ENCODE measurements around the gene KRT78. TPM values are rescaled to one million over a fixed set of nuclear protein-coding genes. Genes with fewer than 3 reads are reported as not detected.

Gene KRT78
- total and polyA plus RNA-seq, 8 donors: 0.73 to 98.0 (median 0.76) TPM; not detected in 5

DNA sequence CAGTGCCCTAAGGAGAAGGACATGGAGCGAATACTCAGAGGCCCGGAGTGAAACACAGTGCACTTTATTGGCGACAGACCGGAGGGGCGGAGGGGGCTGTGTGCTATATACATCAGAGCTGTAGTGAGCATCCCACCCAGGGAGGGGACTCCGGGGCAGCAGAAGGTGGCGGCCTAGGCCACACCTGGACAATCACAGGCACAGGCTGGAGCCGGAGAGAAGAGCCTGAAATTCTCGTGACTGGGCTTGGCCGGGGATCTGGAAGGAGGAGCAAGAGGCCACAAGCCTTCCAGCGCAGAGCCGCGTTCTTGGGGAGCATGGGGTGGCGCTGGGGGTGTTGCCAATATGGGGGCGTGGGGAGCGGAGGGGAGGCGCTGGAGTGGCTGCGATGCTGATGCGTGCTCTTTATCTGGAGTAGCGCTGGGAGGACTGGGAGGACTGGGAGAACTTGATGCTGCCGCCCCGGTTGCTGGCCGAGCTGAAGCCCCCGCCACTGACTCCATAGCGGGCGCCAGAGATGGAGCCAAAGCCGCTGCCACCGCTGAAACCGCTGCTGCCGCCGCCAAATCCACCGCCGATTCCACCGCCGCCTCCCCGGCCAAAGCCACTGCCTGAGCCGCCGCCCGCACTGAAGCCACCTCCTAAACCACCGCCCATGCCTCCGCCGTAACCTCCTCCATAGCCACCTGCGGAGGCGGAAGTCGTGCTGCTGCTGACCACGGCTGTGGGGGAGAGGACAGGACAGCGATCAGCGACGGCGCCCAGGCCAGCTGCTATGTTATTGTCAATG lies 59.0 kb downstream of the KRT78 start:
- H3K4me1 ChIP-seq: peaks cover 0 to 11% (median 8%) of the 10 kb centered on the region in 4 donors
- H3K27ac ChIP-seq: no peak overlapping the region
- WGBS, 5 donors: 20 to 37% (median 26%) methylated on average over 27 to 50 of the region's 50 CpGs
- H3K4me3 ChIP-seq: peak overlapping the region in 1 of 4 donors; percentile 8
- intact Hi-C loops (cut with DNase I; ENCODE audit: low total_unique reads): no loop called here
- no peaks in the 10 kb centered on the region for H3K36me3 ChIP-seq
- peaks cover 0 to 63% (median 31%) of the 10 kb centered on the region in 3 donors for H3K27me3 ChIP-seq
- H3K9me3 ChIP-seq: no peaks in the 10 kb centered on the region
- DNase-seq: peak; percentile 39 to 70
- no peak for TF ChIP-seq POLR2AphosphoS5 (IDR thresholded peaks at IDR 0.05)
- TF ChIP-seq, protein P1, sequence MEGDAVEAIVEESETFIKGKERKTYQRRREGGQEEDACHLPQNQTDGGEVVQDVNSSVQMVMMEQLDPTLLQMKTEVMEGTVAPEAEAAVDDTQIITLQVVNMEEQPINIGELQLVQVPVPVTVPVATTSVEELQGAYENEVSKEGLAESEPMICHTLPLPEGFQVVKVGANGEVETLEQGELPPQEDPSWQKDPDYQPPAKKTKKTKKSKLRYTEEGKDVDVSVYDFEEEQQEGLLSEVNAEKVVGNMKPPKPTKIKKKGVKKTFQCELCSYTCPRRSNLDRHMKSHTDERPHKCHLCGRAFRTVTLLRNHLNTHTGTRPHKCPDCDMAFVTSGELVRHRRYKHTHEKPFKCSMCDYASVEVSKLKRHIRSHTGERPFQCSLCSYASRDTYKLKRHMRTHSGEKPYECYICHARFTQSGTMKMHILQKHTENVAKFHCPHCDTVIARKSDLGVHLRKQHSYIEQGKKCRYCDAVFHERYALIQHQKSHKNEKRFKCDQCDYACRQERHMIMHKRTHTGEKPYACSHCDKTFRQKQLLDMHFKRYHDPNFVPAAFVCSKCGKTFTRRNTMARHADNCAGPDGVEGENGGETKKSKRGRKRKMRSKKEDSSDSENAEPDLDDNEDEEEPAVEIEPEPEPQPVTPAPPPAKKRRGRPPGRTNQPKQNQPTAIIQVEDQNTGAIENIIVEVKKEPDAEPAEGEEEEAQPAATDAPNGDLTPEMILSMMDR (IDR thresholded peaks at IDR 0.05): no peak
- TF ChIP-seq POLR2A (IDR thresholded peaks at IDR 0.05): no peak
- TF ChIP-seq EP300 (IDR thresholded peaks at IDR 0.05): no peak

DNA sequence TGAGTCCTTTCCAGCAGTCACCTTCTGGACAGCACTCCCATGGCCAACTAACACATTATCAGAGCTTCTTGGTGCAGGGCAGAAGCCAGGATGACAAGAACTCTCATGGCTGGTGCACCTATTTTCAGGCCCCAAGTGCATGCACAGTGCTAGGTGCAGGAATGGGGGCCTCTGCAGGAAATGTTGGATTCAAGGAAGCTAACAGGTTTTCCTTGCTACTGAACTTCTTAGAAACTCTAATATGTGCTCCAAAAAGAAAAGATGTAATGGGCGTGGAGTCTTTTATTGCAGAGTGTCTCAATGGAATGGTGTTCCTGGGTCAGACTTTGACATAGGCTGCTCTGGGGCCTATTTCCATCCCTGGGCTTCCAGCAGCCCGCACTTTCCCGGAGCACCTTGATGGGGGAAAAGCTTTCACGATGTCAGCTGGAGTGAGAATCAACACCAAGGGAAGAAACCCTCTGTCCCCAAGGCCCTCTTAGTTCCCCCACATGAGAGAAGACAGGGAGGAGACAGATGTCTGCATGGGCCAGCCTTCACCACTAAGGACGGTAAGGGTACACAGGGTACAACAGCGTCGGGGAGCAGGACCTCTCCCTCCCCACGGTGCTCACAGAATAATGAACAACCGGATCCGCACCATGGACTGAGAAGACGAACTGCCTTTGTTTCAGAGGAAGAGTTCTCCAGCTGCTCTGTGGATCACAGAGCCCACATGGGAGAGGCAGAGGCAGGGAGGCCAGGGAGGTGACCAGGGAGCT lies 59.7 kb downstream of the KRT78 start:
- 92 to 96% (median 95%) methylated on average over 11 of the region's 11 CpGs for WGBS, 5 donors
- no peak for DNase-seq
- H3K4me1 ChIP-seq: peaks cover 0 to 11% (median 8%) of the 10 kb centered on the region in 4 donors
- intact Hi-C loops (cut with DNase I; ENCODE audit: low total_unique reads): no loop called here
- no peak overlapping the region for H3K4me3 ChIP-seq
- no peaks in the 10 kb centered on the region for H3K9me3 ChIP-seq
- no peaks in the 10 kb centered on the region for H3K36me3 ChIP-seq
- H3K27me3 ChIP-seq: peaks cover 0 to 68% (median 31%) of the 10 kb centered on the region in 3 donors
- TF ChIP-seq EP300 (IDR thresholded peaks at IDR 0.05): no peak
- H3K27ac ChIP-seq: no peak overlapping the region

DNA sequence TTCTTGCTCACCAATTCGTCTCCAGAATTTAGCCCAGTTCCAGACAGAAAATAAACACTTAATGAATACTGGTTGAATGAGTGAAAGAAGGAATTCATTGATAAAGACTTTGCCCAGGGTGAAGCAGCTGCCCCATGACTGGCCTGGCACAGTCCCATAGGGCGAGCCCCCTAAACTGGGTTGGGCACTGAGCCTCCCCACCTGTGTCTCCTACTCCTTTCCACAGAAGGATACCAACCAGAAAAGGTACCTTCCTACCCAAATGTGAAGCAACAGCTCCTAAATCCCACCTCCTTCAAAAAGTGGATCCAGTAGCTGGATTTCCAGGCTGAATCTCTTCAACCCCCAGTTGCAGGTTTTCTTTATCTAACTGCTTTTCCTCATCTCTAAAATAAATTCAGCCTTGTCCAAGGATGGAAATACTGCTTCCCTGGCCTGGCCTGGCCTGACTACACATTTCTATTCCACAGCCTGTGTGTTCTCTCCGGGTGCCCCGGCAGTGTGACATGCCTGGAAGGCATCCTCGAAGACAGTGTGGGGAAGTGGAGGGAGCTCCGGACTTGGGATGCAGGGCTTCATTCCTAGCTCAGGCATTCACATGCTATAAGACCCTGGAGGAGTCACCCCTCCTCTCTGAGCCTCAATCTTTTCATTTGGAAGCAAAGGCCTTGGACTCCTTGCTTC lies 60.5 kb downstream of the KRT78 start:
- Histone ChIP-seq H3K4me1 (peaks cover 0 to 11% (median 8%) of the 10 kb centered on the region in 4 donors), H3K27ac (no peak overlapping the region), H3K9me3 (no peaks in the 10 kb centered on the region), H3K4me3 (no peak overlapping the region), H3K27me3 (peaks cover 0 to 64% (median 31%) of the 10 kb centered on the region in 3 donors), H3K36me3 (no peaks in the 10 kb centered on the region)
- TF ChIP-seq, protein P1 (IDR thresholded peaks at IDR 0.05): no peak
- TF ChIP-seq EP300 (IDR thresholded peaks at IDR 0.05) (no peak), POLR2A (IDR thresholded peaks at IDR 0.05) (no peak), POLR2AphosphoS5 (IDR thresholded peaks at IDR 0.05) (no peak)
- no peak for DNase-seq
- 64 to 77% (median 72%) methylated on average over 5 to 6 of the region's 6 CpGs for WGBS, 5 donors
- intact Hi-C loops (cut with DNase I; ENCODE audit: low total_unique reads): no loop called here

Other genes with a start within 250 kb of the KRT78 start
- not detected for gene KRT72, start 247.5 kb downstream of the KRT78 start, total RNA-seq
- not detected for gene KRT72, start 247.5 kb downstream of the KRT78 start, polyA plus RNA-seq
- gene KRT73, start 230.4 kb downstream of the KRT78 start, total RNA-seq: not detected
- not detected for gene KRT73, start 230.4 kb downstream of the KRT78 start, polyA plus RNA-seq
- not detected for gene KRT2, start 196.8 kb downstream of the KRT78 start, total RNA-seq
- not detected for gene KRT2, start 196.8 kb downstream of the KRT78 start, polyA plus RNA-seq
- 10 to 100 TPM in 1 of 5 donors, 1 to 10 TPM in 1, under 1 TPM in 1, not detected in 2; 0.37 to 27.8 (median 7.6) TPM for gene KRT1, start 168.6 kb downstream of the KRT78 start, total RNA-seq
- gene KRT1, start 168.6 kb downstream of the KRT78 start, polyA plus RNA-seq: not detected
- gene KRT77, start 145.5 kb downstream of the KRT78 start, total RNA-seq: not detected
- gene KRT77, start 145.5 kb downstream of the KRT78 start, polyA plus RNA-seq: under 1 TPM in 1 of 3 donors, not detected in 2; 0.03 TPM
- gene KRT76, start 71.6 kb downstream of the KRT78 start, total RNA-seq: not detected
- not detected for gene KRT76, start 71.6 kb downstream of the KRT78 start, polyA plus RNA-seq
- not detected for gene KRT3, start 52.9 kb downstream of the KRT78 start, total RNA-seq
- gene KRT3, start 52.9 kb downstream of the KRT78 start, polyA plus RNA-seq: under 1 TPM in 1 of 3 donors, not detected in 2; 0.53 TPM
- gene KRT4, start 34.9 kb downstream of the KRT78 start, total RNA-seq: 1 to 10 TPM in 2 of 5 donors, not detected in 3; 5.1 to 8.0 TPM
- gene KRT4, start 34.9 kb downstream of the KRT78 start, polyA plus RNA-seq: 1,000 to 10,000 TPM in 1 of 3 donors, 10 to 100 TPM in 1, not detected in 1; 14.4 to 2,693 TPM
- not detected for gene KRT79, start 14.7 kb downstream of the KRT78 start, total RNA-seq
- gene KRT79, start 14.7 kb downstream of the KRT78 start, polyA plus RNA-seq: under 1 TPM in 1 of 3 donors, not detected in 2; 0.15 TPM
- 1,000 to 10,000 TPM in 1 of 5 donors, 100 to 1,000 TPM in 3, 10 to 100 TPM in 1; 71.2 to 1,740 (median 566) TPM for gene KRT8, start 56.1 kb upstream of the KRT78 start, total RNA-seq
- 1,000 to 10,000 TPM in 1 of 3 donors, 100 to 1,000 TPM in 2; 361 to 1,687 (median 767) TPM for gene KRT8, start 56.1 kb upstream of the KRT78 start, polyA plus RNA-seq
- 100 to 1,000 TPM in 4 of 5 donors, 10 to 100 TPM in 1; 68.3 to 648 (median 309) TPM for gene KRT18, start 100.1 kb upstream of the KRT78 start, total RNA-seq
- gene KRT18, start 100.1 kb upstream of the KRT78 start, polyA plus RNA-seq: 100 to 1,000 TPM; 369 to 525 (median 391) TPM
- 100 to 1,000 TPM; 319 to 833 (median 400) TPM for gene EIF4B, start 157.5 kb upstream of the KRT78 start, total RNA-seq
- 100 to 1,000 TPM; 101 to 262 (median 179) TPM for gene EIF4B, start 157.5 kb upstream of the KRT78 start, polyA plus RNA-seq
- gene TNS2, start 201.1 kb upstream of the KRT78 start, total RNA-seq: 100 to 1,000 TPM in 2 of 5 donors, 10 to 100 TPM in 3; 38.5 to 164 (median 44.2) TPM
- gene TNS2, start 201.1 kb upstream of the KRT78 start, polyA plus RNA-seq: 100 to 1,000 TPM in 1 of 3 donors, 10 to 100 TPM in 2; 71.0 to 104 (median 76.5) TPM
- gene SPRYD3, start 230.4 kb upstream of the KRT78 start, total RNA-seq: 10 to 100 TPM; 17.8 to 99.8 (median 50.9) TPM
- gene SPRYD3, start 230.4 kb upstream of the KRT78 start, polyA plus RNA-seq: 10 to 100 TPM; 26.3 to 30.5 (median 29.8) TPM
- 100 to 1,000 TPM in 2 of 5 donors, 10 to 100 TPM in 3; 22.6 to 388 (median 95.1) TPM for gene IGFBP6, start 248.7 kb upstream of the KRT78 start, total RNA-seq
- 100 to 1,000 TPM in 1 of 3 donors, 10 to 100 TPM in 2; 30.6 to 124 (median 54.7) TPM for gene IGFBP6, start 248.7 kb upstream of the KRT78 start, polyA plus RNA-seq

Data from stomach (tissue), 9 donors.